Trophoblast cell (in vitro differentiated cells and primary cell): ENCODE results near the gene FABP3.
A peak's percentile ranks its signal among the peaks of the same experiment; 100 is the strongest.

Experiments
- DNase-seq, 2 donors: peaks; one replicate each; pipeline ENCODE4 v3.0.0-alpha.2; 2016
- H2AFZ ChIP-seq: 2 replicates; pipeline ENCODE4 v1.6.1; 2013; ENCODE audit warnings: low read length, moderate library complexity, mild to moderate bottlenecking; ENCODE audit not compliant: insufficient read depth, poor library complexity
- H2AK5ac ChIP-seq: 2 replicates; pipeline ENCODE4 v1.6.1; 2013; ENCODE audit warnings: mild to moderate bottlenecking, low read length
- H2BK120ac ChIP-seq: 2 replicates; pipeline ENCODE4 v1.6.1; 2013; ENCODE audit warnings: low read length, mild to moderate bottlenecking, moderate library complexity; ENCODE audit not compliant: insufficient read depth, poor library complexity
- H2BK12ac ChIP-seq: 2 replicates; pipeline ENCODE4 v1.6.1; 2013; ENCODE audit warnings: mild to moderate bottlenecking, low read length, moderate library complexity
- H2BK5ac ChIP-seq: 2 replicates; pipeline ENCODE4 v1.6.1; 2013; ENCODE audit warnings: low read length, low read depth, moderate library complexity, mild to moderate bottlenecking; ENCODE audit not compliant: poor library complexity
- H3K14ac ChIP-seq: 2 replicates; pipeline ENCODE4 v1.6.1; 2013; ENCODE audit warnings: mild to moderate bottlenecking, low read length
- H3K18ac ChIP-seq: 2 replicates; pipeline ENCODE4 v1.6.1; 2013; ENCODE audit warnings: mild to moderate bottlenecking, low read length
- H3K23ac ChIP-seq: 2 replicates; pipeline ENCODE4 v1.6.1; 2013; ENCODE audit warnings: low read length
- H3K27ac ChIP-seq: 2 replicates; pipeline ENCODE4 v1.5.1; 2013; ENCODE audit warnings: low read depth, mild to moderate bottlenecking, inconsistent platforms, low read length, moderate library complexity
- H3K27me3 ChIP-seq: 2 replicates; pipeline ENCODE4 v1.6.1; 2013; ENCODE audit warnings: inconsistent platforms, mild to moderate bottlenecking, low read length, moderate library complexity; ENCODE audit not compliant: insufficient read depth
- H3K36me3 ChIP-seq, 2 experiments: 1 replicate in 1 of 2; 2 replicates in 1 of 2; pipeline ENCODE4 v1.6.1; 2013; ENCODE audit warnings: low read length in 2 of 2, mild to moderate bottlenecking in 2 of 2, moderate library complexity in 1 of 2; ENCODE audit not compliant: insufficient read depth in 2 of 2, control insufficient read depth in 1 of 2
- H3K4ac ChIP-seq: 2 replicates; pipeline ENCODE4 v1.6.1; 2013; ENCODE audit warnings: low read depth, mild to moderate bottlenecking, low read length, moderate library complexity
- H3K4me1 ChIP-seq, 2 experiments: 1 replicate in 1 of 2; 2 replicates in 1 of 2; pipeline ENCODE4 v1.6.1; 2013; ENCODE audit warnings: low read length in 2 of 2, mild to moderate bottlenecking in 2 of 2, moderate library complexity in 1 of 2; ENCODE audit not compliant: insufficient read depth in 2 of 2, control insufficient read depth in 1 of 2
- H3K4me2 ChIP-seq: 2 replicates; pipeline ENCODE4 v1.6.1; 2013; ENCODE audit warnings: inconsistent platforms, mild to moderate bottlenecking, low read length, moderate library complexity
- H3K4me3 ChIP-seq: 2 replicates; pipeline ENCODE4 v1.5.1; 2013; ENCODE audit warnings: mild to moderate bottlenecking, low read depth, low read length, inconsistent platforms
- H3K79me1 ChIP-seq: one replicate; pipeline ENCODE4 v1.6.1; 2013; ENCODE audit warnings: low read length
- H3K79me2 ChIP-seq: 2 replicates; pipeline ENCODE4 v1.6.1; 2013; ENCODE audit warnings: low read length, mild to moderate bottlenecking; ENCODE audit not compliant: control insufficient read depth, insufficient read depth, poor library complexity
- H3K9ac ChIP-seq: 2 replicates; pipeline ENCODE4 v1.6.1; 2013; ENCODE audit warnings: mild to moderate bottlenecking, low read length
- H3K9me3 ChIP-seq: 2 replicates; pipeline ENCODE4 v1.6.1; 2013; ENCODE audit warnings: low read depth, mild to moderate bottlenecking, control low read depth, inconsistent platforms, low read length; ENCODE audit not compliant: insufficient read depth
- H4K12ac ChIP-seq: 2 replicates; pipeline ENCODE4 v1.6.1; 2013; ENCODE audit warnings: low read depth, mild to moderate bottlenecking, low read length, moderate library complexity
- H4K8ac ChIP-seq: 2 replicates; pipeline ENCODE4 v1.6.1; 2013; ENCODE audit warnings: low read depth, mild to moderate bottlenecking, low read length, moderate library complexity
- H4K91ac ChIP-seq: one replicate; pipeline ENCODE4 v1.6.1; 2013; ENCODE audit warnings: low read depth, mild to moderate bottlenecking, low read length, moderate library complexity
- WGBS: extraction: QIAGEN DNeasy Blood & Tissue Kit; methylation state at CpG from one replicate; pipeline ENCODE4 v1.1.7; 2013; ENCODE audit warnings: missing lambda C conversion rate; ENCODE audit not compliant: insufficient read length, insufficient coverage; ENCODE audit errors: extremely low coverage; 5-methylcytosine and 5-hydroxymethylcytosine counted together

Gene FABP3

DNA sequence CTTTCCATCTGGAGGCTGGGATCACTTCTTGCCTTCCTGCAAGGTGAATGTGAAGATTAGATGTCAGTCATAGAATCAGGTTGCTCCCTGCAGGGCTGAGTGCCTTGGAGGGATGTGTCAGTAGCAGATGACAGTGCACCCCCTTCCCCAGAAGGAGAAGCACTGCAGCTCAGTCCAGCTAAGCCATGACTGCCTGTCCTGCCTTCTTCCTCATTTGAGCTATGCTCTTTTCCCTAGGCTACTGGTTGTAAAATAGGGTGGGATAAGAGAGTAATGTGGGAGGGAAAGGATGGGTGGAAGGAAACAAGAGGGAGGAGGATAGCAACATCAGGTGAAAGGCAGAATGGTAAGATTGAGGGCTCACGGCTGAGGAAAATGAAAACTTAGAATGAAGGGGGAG, 11.1 kb upstream of the FABP3 start:
- Histone ChIP-seq H4K12ac (no peak overlapping the region), H2BK12ac (no peak overlapping the region), H3K27me3 (no peaks in the 10 kb centered on the region), H4K91ac (no peak overlapping the region), H4K8ac (no peak overlapping the region), H3K18ac (no peak overlapping the region), H2AK5ac (no peak overlapping the region), H3K23ac (no peak overlapping the region), H3K14ac (no peak overlapping the region), H3K4me1 (peaks cover 3 to 5% of the 10 kb centered on the region in 2 experiments), H3K4me2 (no peak overlapping the region), H3K79me1 (no peaks in the 10 kb centered on the region), H3K9me3 (no peaks in the 10 kb centered on the region), H2BK120ac (no peak overlapping the region), H2BK5ac (no peak overlapping the region), H3K36me3 (no peaks in the 10 kb centered on the region), H3K27ac (no peak overlapping the region), H3K79me2 (no peaks in the 10 kb centered on the region), H3K4me3 (no peak overlapping the region), H3K9ac (no peak overlapping the region), H2AFZ (no peak overlapping the region), H3K4ac (no peak overlapping the region)
- WGBS: no CpG with 5 or more reads among the region's 1 CpG
- DNase-seq: no peak

DNA sequence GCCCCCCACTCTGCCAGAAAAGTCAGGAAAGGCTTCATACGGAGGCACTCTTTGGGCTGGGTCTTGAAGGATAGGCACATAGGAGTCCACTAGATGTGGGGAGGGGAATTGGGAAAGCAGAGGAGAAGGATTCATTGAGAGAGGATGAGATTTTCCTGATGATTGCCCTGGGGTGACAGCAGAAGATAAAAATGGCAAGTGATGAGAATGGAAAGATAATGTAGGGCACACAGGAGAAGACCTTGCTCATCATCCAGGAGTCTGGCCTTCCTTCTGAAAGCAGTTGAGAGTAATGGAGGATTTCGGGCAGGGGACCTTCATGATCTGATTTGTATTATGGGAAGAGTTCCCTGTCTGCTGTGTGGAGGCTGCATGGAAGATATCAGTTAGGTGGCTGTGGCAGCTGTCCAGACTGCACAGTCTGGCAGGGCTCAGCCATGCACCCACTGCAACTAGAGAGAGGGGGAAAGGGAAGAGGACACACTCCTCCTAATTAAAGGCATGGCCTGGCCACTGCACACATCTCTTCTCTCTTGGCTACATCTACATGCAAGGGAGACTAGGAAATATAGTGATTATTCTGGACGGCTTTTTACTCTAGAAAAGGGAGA, 9.6 kb upstream of the FABP3 start:
- Histone ChIP-seq H3K79me1 (no peaks in the 10 kb centered on the region), H2AK5ac (no peak overlapping the region), H3K4ac (no peak overlapping the region), H3K4me3 (no peak overlapping the region), H2BK12ac (no peak overlapping the region), H3K9ac (no peak overlapping the region), H2AFZ (no peak overlapping the region), H4K91ac (no peak overlapping the region), H3K36me3 (no peaks in the 10 kb centered on the region), H3K27me3 (no peaks in the 10 kb centered on the region), H3K79me2 (no peaks in the 10 kb centered on the region), H3K4me1 (peaks cover 0 to 2% of the 10 kb centered on the region in 2 experiments), H3K18ac (no peak overlapping the region), H3K14ac (no peak overlapping the region), H2BK5ac (no peak overlapping the region), H3K4me2 (no peak overlapping the region), H4K12ac (no peak overlapping the region), H3K9me3 (no peaks in the 10 kb centered on the region), H4K8ac (no peak overlapping the region), H3K27ac (no peak overlapping the region), H2BK120ac (no peak overlapping the region), H3K23ac (no peak overlapping the region)
- no peak for DNase-seq
- WGBS: no CpG with 5 or more reads among the region's 3 CpGs

DNA sequence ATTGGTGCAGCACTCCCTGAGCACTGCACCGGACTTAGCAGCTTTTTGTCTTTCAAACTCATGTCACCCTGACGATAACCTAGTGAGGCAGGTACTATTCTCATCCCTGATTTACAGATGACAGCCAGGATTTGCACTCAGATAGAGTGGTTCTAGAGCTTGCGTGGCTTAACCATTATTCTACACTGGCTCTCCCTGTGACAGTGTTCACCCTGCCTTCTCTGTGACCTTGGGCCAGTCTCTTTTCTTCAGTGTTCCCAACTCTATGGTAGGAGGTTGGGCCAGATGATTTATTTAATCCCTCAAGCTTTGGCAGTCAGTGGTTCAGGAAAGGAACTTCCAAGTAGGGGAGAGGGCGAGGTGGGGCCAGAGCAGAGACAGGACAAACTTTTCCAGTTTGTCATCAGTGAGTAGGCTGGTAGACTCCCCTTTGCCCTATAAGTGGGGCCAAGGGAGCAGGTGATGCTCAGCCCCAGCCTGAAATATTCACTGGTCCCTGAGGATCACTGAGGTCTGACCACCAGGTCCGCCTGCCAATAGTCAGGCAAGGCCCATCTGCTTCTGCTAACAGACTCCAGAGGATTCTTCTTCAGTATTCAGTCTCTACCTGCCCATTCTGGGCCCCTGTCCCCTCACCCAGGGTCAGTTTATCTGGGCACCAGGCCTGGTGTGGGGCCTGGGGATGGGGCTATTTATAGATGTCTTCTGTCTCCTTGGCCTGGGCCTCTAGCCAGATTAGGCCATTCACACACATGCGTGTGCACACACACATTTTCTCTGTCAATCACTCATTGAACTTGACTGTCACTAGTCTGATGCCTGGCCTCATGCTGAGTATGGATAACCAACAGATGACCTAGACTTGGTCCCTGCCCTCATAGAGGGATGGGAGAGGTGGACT, 8.8 kb upstream of the FABP3 start:
- peak; percentile 47 to 70 for DNase-seq
- no peak overlapping the region for H3K14ac ChIP-seq
- no peak overlapping the region for H2AFZ ChIP-seq
- no peak overlapping the region for H3K27ac ChIP-seq
- H2AK5ac ChIP-seq: no peak overlapping the region
- no peak overlapping the region for H3K4me3 ChIP-seq
- no peak overlapping the region for H2BK5ac ChIP-seq
- no peak overlapping the region for H3K23ac ChIP-seq
- no peaks in the 10 kb centered on the region for H3K79me1 ChIP-seq
- no peak overlapping the region for H2BK12ac ChIP-seq
- H3K9ac ChIP-seq: no peak overlapping the region
- H3K27me3 ChIP-seq: no peaks in the 10 kb centered on the region
- no peak overlapping the region for H4K8ac ChIP-seq
- no CpG with 5 or more reads among the region's 6 CpGs for WGBS
- no peak overlapping the region for H3K4ac ChIP-seq
- H3K36me3 ChIP-seq: no peaks in the 10 kb centered on the region
- H3K18ac ChIP-seq: no peak overlapping the region
- H3K79me2 ChIP-seq: no peaks in the 10 kb centered on the region
- no peak overlapping the region for H3K4me2 ChIP-seq
- no peak overlapping the region for H2BK120ac ChIP-seq
- H4K91ac ChIP-seq: no peak overlapping the region
- H4K12ac ChIP-seq: no peak overlapping the region
- H3K9me3 ChIP-seq: no peaks in the 10 kb centered on the region
- peaks cover 0 to 2% of the 10 kb centered on the region in 2 experiments for H3K4me1 ChIP-seq

DNA sequence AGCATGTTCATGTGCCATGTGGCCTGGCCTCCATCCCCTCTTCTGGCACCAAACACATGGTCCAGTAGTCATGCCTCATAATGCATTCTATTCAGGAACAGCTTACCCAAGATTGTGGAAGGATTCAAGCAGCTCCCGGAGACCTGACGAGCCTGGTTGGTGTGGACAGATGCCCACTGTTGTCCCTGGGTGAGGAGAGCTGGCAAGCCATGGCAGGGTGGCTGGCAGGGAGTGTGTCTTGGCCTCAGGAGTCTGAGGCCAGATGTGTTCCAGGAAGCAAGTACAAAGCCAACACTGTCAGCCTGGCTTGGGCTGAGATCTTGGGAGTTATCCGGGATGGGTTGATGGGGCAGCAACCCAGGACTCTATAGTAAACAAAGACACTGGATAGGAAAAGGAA, 7.3 kb upstream of the FABP3 start:
- H3K79me1 ChIP-seq: no peaks in the 10 kb centered on the region
- H3K36me3 ChIP-seq: no peaks in the 10 kb centered on the region
- no peaks in the 10 kb centered on the region for H3K79me2 ChIP-seq
- peaks cover 0 to 2% of the 10 kb centered on the region in 2 experiments for H3K4me1 ChIP-seq
- no peak overlapping the region for H2BK12ac ChIP-seq
- no peak overlapping the region for H3K23ac ChIP-seq
- no CpG with 5 or more reads among the region's 3 CpGs for WGBS
- H3K18ac ChIP-seq: no peak overlapping the region
- H3K14ac ChIP-seq: no peak overlapping the region
- no peak overlapping the region for H2AK5ac ChIP-seq
- no peak overlapping the region for H3K4me2 ChIP-seq
- DNase-seq: no peak
- H4K12ac ChIP-seq: no peak overlapping the region
- H3K4ac ChIP-seq: no peak overlapping the region
- no peak overlapping the region for H4K8ac ChIP-seq
- no peak overlapping the region for H2BK5ac ChIP-seq
- no peak overlapping the region for H4K91ac ChIP-seq
- no peaks in the 10 kb centered on the region for H3K27me3 ChIP-seq
- no peak overlapping the region for H2AFZ ChIP-seq
- H3K9me3 ChIP-seq: no peaks in the 10 kb centered on the region
- no peak overlapping the region for H3K27ac ChIP-seq
- H3K9ac ChIP-seq: no peak overlapping the region
- no peak overlapping the region for H3K4me3 ChIP-seq
- no peak overlapping the region for H2BK120ac ChIP-seq
